Neural progenitor cell (in vitro differentiated cells): ENCODE data around the gene PPA2. TPM values are rescaled to one million over a fixed set of nuclear protein-coding genes. Genes with fewer than 3 reads are reported as not detected.

Experiments used
- DNase-seq: peaks from one replicate; pipeline ENCODE4 v3.0.0-alpha.2; 2016; ENCODE audit warnings: low spot score
- H2AFZ ChIP-seq: fragments of 200-600 bp; sonication (generic); replicated peaks from 2 replicates; pipeline ENCODE4 v1.6.1; 2016; ENCODE audit warnings: antibody characterized with exemption
- H3F3A ChIP-seq: fragments of 200-600 bp; sonication (generic); 2 replicates; pipeline ENCODE4 v1.6.1; 2016; ENCODE audit warnings: antibody characterized with exemption, low read depth
- H3K27ac ChIP-seq: fragments of 200-600 bp; sonication (generic); 2 replicates; pipeline ENCODE4 v1.5.1; 2016; ENCODE audit warnings: mild to moderate bottlenecking
- H3K27me3 ChIP-seq: fragments of 200-600 bp; sonication (generic); 2 replicates; pipeline ENCODE4 v1.6.1; 2016; ENCODE audit warnings: mild to moderate bottlenecking, moderate library complexity
- H3K36me3 ChIP-seq: fragments of 200-600 bp; sonication (generic); 2 replicates; pipeline ENCODE4 v1.5.1; 2016
- H3K4me1 ChIP-seq: fragments of 200-600 bp; sonication (generic); 2 replicates; pipeline ENCODE4 v1.6.1; 2016; ENCODE audit warnings: mixed run types
- H3K4me2 ChIP-seq: fragments of 200-600 bp; sonication (generic); 2 replicates; pipeline ENCODE4 v1.6.1; 2016
- H3K4me3 ChIP-seq: fragments of 200-600 bp; sonication (generic); 2 replicates; pipeline ENCODE4 v1.5.1; 2016
- H3K79me2 ChIP-seq: fragments of 200-600 bp; sonication (generic); 2 replicates; pipeline ENCODE4 v1.6.1; 2016; ENCODE audit warnings: low read depth
- H3K9ac ChIP-seq: fragments of 200-600 bp; sonication (generic); 2 replicates; pipeline ENCODE4 v1.6.1; 2016
- H3K9me3 ChIP-seq: fragments of 200-600 bp; sonication (generic); 2 replicates; pipeline ENCODE4 v1.5.1; 2016; ENCODE audit warnings: low read depth
- H4K20me1 ChIP-seq: fragments of 200-600 bp; sonication (generic); 2 replicates; pipeline ENCODE4 v1.6.1; 2016; ENCODE audit warnings: low read depth
- H3K27ac Mint-ChIP-seq: 3 replicates; pipeline ENCODE4 v1.8.0; 2021; ENCODE audit warnings: mixed read lengths
- H3K27me3 Mint-ChIP-seq: 2 replicates; pipeline ENCODE4 v1.8.0; 2022; ENCODE audit warnings: low read depth, mild to moderate bottlenecking, inconsistent platforms, moderate library complexity, mixed read lengths; ENCODE audit not compliant: insufficient read depth
- H3K36me3 Mint-ChIP-seq: 3 replicates; pipeline ENCODE4 v1.8.0; 2021; ENCODE audit warnings: mixed read lengths
- H3K4me1 Mint-ChIP-seq: 3 replicates; pipeline ENCODE4 v1.8.0; 2021; ENCODE audit warnings: mixed read lengths
- H3K4me3 Mint-ChIP-seq: 3 replicates; pipeline ENCODE4 v1.8.0; 2021; ENCODE audit warnings: mild to moderate bottlenecking, moderate library complexity, mixed read lengths
- H3K9me3 Mint-ChIP-seq: 3 replicates; pipeline ENCODE4 v1.8.0; 2020; ENCODE audit warnings: mixed read lengths
- CTCF ChIP-seq: fragments of 200-600 bp; sonication (generic); IDR thresholded peaks from 2 replicates; pipeline ENCODE4 v1.5.1; 2017; ENCODE audit warnings: antibody characterized with exemption, mild to moderate bottlenecking
- EZH2 ChIP-seq: fragments of 200-600 bp; sonication (generic); IDR thresholded peaks from 2 replicates; pipeline ENCODE4 v1.6.1; 2017; ENCODE audit warnings: antibody characterized with exemption, mild to moderate bottlenecking, moderate library complexity
- EZH2phosphoT487 ChIP-seq: fragments of 200-600 bp; sonication (generic); IDR thresholded peaks from 2 replicates; pipeline ENCODE4 v1.6.1; 2017; ENCODE audit warnings: antibody characterized with exemption
- total RNA-seq: library from RNA; depleted of rRNA; stranded (reverse); fragments of >200 nt; gene quantifications from 2 replicates; pipeline ENCODE4 v1.2.3, GENCODE V29; 2015; ENCODE audit warnings: low replicate concordance

PPA2 gene
- total RNA-seq, 1 donor from 2014 or later = 237 TPM

- Mint-ChIP-seq H3K27me3 (peaks cover 2% of the 10 kb centered on the region), H3K4me1 (peaks cover 9% of the 10 kb centered on the region), H3K4me3 (no peak overlapping the region), H3K36me3 (peaks cover 52% of the 10 kb centered on the region), H3K27ac (no peak overlapping the region), H3K9me3 (peaks cover 11% of the 10 kb centered on the region)
- no peaks in the 10 kb centered on the region for H3K27me3 ChIP-seq
- H3K27ac ChIP-seq = no peak overlapping the region
- no peak overlapping the region for H3K9ac ChIP-seq
- H3K9me3 ChIP-seq = no peaks in the 10 kb centered on the region
- H2AFZ ChIP-seq = no peak overlapping the region
- H3K4me2 ChIP-seq = no peak overlapping the region
- DNase-seq = no peak
- H3F3A ChIP-seq = no peaks in the 10 kb centered on the region
- H4K20me1 ChIP-seq = peaks cover 23% of the 10 kb centered on the region
- H3K4me1 ChIP-seq = peaks cover 3% of the 10 kb centered on the region
- peaks cover 7% of the 10 kb centered on the region for H3K36me3 ChIP-seq
- peaks cover 84% of the 10 kb centered on the region for H3K79me2 ChIP-seq
- no peak overlapping the region for H3K4me3 ChIP-seq
- no peak for TF ChIP-seq EZH2phosphoT487
- TF ChIP-seq EZH2 = no peak
- no peak for TF ChIP-seq CTCF
Observed at GRCh38 chr4:105458001-105458400, 15.9 kb downstream of the PPA2 start.

GRCh38 chr4:105455998-105456397 is 17.9 kb downstream of the PPA2 start:
- no peaks in the 10 kb centered on the region for H3F3A ChIP-seq
- no peaks in the 10 kb centered on the region for H3K27me3 ChIP-seq
- Mint-ChIP-seq H3K27me3 (peaks cover 2% of the 10 kb centered on the region), H3K9me3 (no peaks in the 10 kb centered on the region), H3K4me3 (no peak overlapping the region), H3K27ac (no peak overlapping the region), H3K4me1 (peaks cover 9% of the 10 kb centered on the region), H3K36me3 (peaks cover 42% of the 10 kb centered on the region)
- TF ChIP-seq EZH2phosphoT487 (no peak), EZH2 (no peak), CTCF (no peak)
- peaks cover 20% of the 10 kb centered on the region for H3K36me3 ChIP-seq
- peaks cover 17% of the 10 kb centered on the region for H4K20me1 ChIP-seq
- no peaks in the 10 kb centered on the region for H3K9me3 ChIP-seq
- no peak overlapping the region for H3K9ac ChIP-seq
- H3K4me2 ChIP-seq = no peak overlapping the region
- no peak overlapping the region for H3K27ac ChIP-seq
- peaks cover 80% of the 10 kb centered on the region for H3K79me2 ChIP-seq
- H3K4me1 ChIP-seq = peaks cover 3% of the 10 kb centered on the region
- DNase-seq = no peak
- no peak overlapping the region for H2AFZ ChIP-seq
- no peak overlapping the region for H3K4me3 ChIP-seq

- peaks cover 76% of the 10 kb centered on the region for H3K79me2 ChIP-seq
- peaks cover 17% of the 10 kb centered on the region for H4K20me1 ChIP-seq
- no peaks in the 10 kb centered on the region for H3K27me3 ChIP-seq
- Mint-ChIP-seq H3K4me3 (no peak overlapping the region), H3K27me3 (peaks cover 2% of the 10 kb centered on the region), H3K27ac (no peak overlapping the region), H3K9me3 (no peaks in the 10 kb centered on the region), H3K4me1 (peaks cover 9% of the 10 kb centered on the region), H3K36me3 (peaks cover 46% of the 10 kb centered on the region)
- TF ChIP-seq EZH2phosphoT487 (no peak), EZH2 (no peak)
- H3K4me3 ChIP-seq = no peak overlapping the region
- H3F3A ChIP-seq = no peaks in the 10 kb centered on the region
- peaks cover 22% of the 10 kb centered on the region for H3K36me3 ChIP-seq
- no peak overlapping the region for H3K27ac ChIP-seq
- no peaks in the 10 kb centered on the region for H3K4me1 ChIP-seq
- no peak overlapping the region for H3K9ac ChIP-seq
- H2AFZ ChIP-seq = no peak overlapping the region
- H3K9me3 ChIP-seq = no peaks in the 10 kb centered on the region
- DNase-seq = no peak
- H3K4me2 ChIP-seq = no peak overlapping the region
Observed at GRCh38 chr4:105455182-105455581, 18.7 kb downstream of the PPA2 start.

GRCh38 chr4:105453550-105454205 is 20.2 kb downstream of the PPA2 start:
- Histone ChIP-seq H3K36me3 (peaks cover 27% of the 10 kb centered on the region), H2AFZ (no peak overlapping the region), H3F3A (no peaks in the 10 kb centered on the region), H3K27ac (no peak overlapping the region), H4K20me1 (peaks cover 17% of the 10 kb centered on the region), H3K9me3 (no peaks in the 10 kb centered on the region), H3K4me3 (no peak overlapping the region), H3K9ac (no peak overlapping the region), H3K4me1 (no peaks in the 10 kb centered on the region), H3K79me2 (peaks cover 61% of the 10 kb centered on the region), H3K27me3 (no peaks in the 10 kb centered on the region), H3K4me2 (no peak overlapping the region)
- TF ChIP-seq EZH2phosphoT487 (no peak), EZH2 (no peak), CTCF (no peak)
- Mint-ChIP-seq H3K9me3 (no peaks in the 10 kb centered on the region), H3K4me3 (no peak overlapping the region), H3K27me3 (peaks cover 2% of the 10 kb centered on the region), H3K4me1 (peaks cover 9% of the 10 kb centered on the region), H3K27ac (no peak overlapping the region), H3K36me3 (peaks cover 43% of the 10 kb centered on the region)
- DNase-seq = no peak
